GM20431 (cell line): ENCODE results near the gene AOX1.
"Not testable (repeated sequence)": the region's sequence is repeated elsewhere in the genome, so short reads cannot be mapped to it uniquely, and the experiment has no call there.

Source experiments
- in situ Hi-C: fragments of 300-500 bp; cut with MseI, MboI; formaldehyde crosslinking; loops from one replicate; pipeline ENCODE4 v1.15.0; 2020; ENCODE audit warnings: low sequenced_read_pairs; ENCODE audit not compliant: unreplicated experiment

AOX1 gene

GRCh38 chr2:200585730-200586643 lies at the start of gene AOX1:
AOX1 (plus strand) TSS chr2:200586014; CDS start chr2:200586109, 95 bp downstream.
- in situ Hi-C loops = no loop called here

- in situ Hi-C loops = no loop called here
These were observed 47.7 kb upstream of the AOX1 start for GRCh38 chr2:200538139-200538538.

GRCh38 chr2:200540793-200541192 lies 45.0 kb upstream of the AOX1 start:
- in situ Hi-C loops = no loop called here

GRCh38 chr2:200566596-200566995 lies 19.2 kb upstream of the AOX1 start:
- in situ Hi-C loops = not testable (repeated sequence)

GRCh38 chr2:200567932-200568331 lies 17.9 kb upstream of the AOX1 start:
- in situ Hi-C loops = no loop called here

GRCh38 chr2:200575957-200576356 lies 9.9 kb upstream of the AOX1 start:
- in situ Hi-C loops = no loop called here

GRCh38 chr2:200577027-200577426 lies 8.8 kb upstream of the AOX1 start:
- in situ Hi-C loops = no loop called here

GRCh38 chr2:200578778-200579177 lies 7.0 kb upstream of the AOX1 start:
- in situ Hi-C loops = no loop called here

- in situ Hi-C loops = no loop called here
These were observed 1.2 kb upstream of the AOX1 start for GRCh38 chr2:200584639-200585038.

GRCh38 chr2:200585340-200585729 lies 479 bp upstream of the AOX1 start:
- in situ Hi-C loops = no loop called here

- in situ Hi-C loops = no loop called here
These were observed 796 bp downstream of the AOX1 start for GRCh38 chr2:200586644-200586975.

GRCh38 chr2:200587007-200587616 lies 1.3 kb downstream of the AOX1 start:
- in situ Hi-C loops = no loop called here

- in situ Hi-C loops = no loop called here
These were observed 2.4 kb downstream of the AOX1 start for GRCh38 chr2:200588076-200588678.

GRCh38 chr2:200590090-200590489 lies 4.3 kb downstream of the AOX1 start:
- in situ Hi-C loops = no loop called here

- in situ Hi-C loops = no loop called here
These were observed 5.5 kb downstream of the AOX1 start for GRCh38 chr2:200591308-200591707.

- in situ Hi-C loops = no loop called here
These were observed 6.7 kb downstream of the AOX1 start for GRCh38 chr2:200592406-200593075.

GRCh38 chr2:200593905-200594304 lies 8.1 kb downstream of the AOX1 start:
- in situ Hi-C loops = no loop called here

GRCh38 chr2:200595913-200596312 lies 10.1 kb downstream of the AOX1 start:
- in situ Hi-C loops = no loop called here

- in situ Hi-C loops = no loop called here
These were observed 11.2 kb downstream of the AOX1 start for GRCh38 chr2:200596774-200597570.

GRCh38 chr2:200599206-200599605 lies 13.4 kb downstream of the AOX1 start:
- in situ Hi-C loops = no loop called here
